CD4-positive, alpha-beta T cell treated with Interleukin-17A for 4 hours (primary cell): ENCODE measurements around the gene IMP3.

ENCODE experiments used
- DNase-seq: peaks from one replicate; pipeline ENCODE4 v3.0.0-alpha.2; 2020; ENCODE audit warnings: mixed read lengths

IMP3 gene

DNA sequence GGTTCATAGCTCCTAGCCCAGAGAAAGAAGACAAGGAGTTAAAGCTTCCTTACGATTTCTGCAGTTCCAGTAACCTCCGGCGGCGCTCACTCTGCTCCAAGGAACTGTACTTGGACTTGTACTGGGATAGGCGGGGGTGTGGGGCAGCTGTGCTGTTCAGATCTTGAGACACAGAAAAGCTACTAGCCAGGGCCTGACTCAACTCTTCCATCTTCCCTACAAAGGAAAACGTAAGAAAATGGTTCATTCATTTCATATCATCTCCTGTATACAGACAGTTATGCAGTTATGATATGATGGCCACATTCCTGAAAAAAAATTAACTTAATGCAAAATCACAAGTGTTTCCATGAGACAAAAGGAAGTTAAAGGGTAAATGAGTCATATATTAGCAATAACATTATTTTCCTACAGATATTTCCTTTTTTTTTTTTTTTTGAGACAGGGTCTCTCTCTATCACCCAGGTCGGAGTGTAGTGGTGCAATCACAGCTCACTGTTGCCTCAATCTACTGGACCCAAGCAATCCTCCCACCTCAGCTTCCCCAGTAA lies 19.1 kb downstream of the IMP3 start:
- DNase-seq: no peak

DNA sequence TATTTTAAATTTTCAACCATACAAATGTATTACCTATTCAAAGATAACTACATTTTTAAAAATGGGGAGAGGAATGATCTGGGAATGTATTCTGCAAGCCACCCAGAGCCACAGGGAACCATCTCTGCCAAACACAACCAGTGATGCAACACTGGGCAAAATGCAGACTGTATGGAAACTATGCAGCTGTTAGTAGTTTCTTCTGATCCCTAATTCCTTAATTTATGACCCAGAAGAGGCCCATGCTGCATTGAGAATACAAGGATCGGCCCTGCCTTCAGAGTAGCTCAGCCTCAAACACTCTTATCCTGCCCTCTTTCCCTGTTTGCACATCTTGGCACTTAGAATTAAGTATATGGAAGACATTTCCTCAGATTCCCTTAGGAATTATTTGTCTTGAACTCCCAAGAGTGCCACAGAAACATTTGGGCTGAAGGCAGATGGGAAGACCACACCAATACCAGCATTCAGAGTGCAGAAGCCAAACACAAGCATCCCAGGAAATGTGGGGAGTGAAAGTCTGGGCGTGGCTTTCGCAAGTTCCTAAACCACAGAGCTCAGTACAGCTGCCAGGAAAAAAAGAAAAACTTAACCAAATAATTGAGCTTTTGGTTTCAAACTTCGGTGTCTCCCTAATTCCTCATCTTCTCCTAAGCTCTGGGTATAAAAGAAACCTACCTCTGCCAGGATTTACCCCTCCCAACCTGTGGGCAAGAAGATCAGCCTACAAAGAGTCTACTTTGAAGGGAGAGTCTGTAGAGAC lies 19.8 kb downstream of the IMP3 start:
- no peak for DNase-seq

DNA sequence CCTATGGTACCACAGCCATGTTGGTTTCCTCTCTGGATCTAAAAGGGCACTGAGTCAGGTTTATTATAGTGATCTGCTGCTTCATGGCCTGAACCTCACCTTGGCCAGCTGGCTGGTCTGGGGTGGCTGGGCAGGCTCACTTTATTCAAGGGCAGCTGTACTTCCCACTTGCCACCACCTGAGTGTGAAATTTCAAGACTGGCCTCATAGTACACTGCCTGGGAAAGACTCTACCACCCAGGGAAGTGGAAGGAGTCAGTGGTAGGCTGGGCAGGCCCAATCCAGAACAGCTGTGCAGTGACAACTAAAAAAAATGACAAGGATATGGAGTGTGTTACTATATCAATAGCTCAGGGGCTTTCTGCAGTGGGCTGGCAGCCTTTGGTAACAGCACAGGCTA lies 23.3 kb downstream of the IMP3 start:
- no peak for DNase-seq

DNA sequence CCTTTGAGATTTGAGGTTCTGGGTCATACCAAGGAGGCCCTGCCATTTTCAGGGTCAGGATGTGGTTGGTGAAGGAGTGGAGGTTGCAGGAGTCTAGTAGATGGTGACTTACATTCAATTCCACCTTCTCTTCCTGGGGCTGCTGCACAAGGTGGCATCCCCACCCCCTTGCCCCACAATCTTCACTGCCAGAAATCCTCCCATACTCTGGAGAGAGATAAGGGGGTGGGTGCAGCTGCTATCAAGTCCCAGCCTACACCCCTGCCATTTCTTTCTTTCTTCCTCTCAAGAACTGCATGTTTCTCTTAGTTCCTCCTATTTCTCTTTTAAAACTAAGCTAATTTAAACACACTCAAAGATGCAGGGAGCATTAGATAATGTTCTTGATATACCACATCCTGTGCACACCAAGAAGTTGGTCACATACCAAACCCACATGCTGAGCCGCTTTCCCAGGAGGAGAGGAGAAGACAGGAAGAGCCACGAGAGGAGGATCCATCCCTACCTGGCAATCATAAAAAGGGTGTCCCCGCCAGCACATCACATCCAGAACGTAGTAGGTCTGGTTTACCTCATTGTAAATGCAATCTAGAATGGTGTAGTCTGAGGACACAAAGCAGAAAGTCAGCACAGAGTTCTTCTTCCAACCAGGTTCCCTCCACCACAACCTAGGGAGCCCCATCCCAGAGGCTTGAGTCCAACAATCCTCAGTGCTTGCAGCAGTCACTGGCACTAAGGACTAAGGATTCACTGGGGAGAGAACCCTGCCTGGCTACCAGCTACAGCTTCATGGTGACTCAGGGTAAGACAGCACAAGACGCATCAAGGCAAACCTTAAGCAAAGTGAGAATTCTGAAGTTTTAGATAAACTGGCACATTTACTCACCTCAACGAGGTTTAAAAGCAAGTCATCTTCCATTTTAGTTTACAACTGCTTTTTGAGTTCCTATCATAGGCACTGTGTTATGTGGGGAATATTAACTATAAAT lies 33.0 kb downstream of the IMP3 start:
- DNase-seq: peak; percentile 52

DNA sequence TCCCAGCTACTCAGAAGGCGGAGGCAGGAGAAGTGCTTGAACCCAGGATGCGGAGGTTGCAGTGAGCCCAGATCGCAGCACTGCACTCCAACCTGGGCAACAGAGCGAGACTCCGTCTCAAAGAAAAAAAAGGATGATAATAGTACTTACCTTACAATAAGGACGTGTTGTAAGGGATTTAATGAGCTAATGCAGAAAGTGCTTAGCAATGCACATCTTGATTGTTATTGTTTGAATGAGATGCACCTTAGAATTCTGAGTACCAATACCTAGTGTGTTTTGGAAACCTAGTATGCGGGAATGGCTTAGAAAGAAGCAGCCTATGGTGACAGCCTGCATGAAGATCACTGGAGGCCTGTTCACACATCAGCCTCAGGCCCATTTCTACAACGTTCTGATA lies 34.0 kb downstream of the IMP3 start:
- DNase-seq: no peak

DNA sequence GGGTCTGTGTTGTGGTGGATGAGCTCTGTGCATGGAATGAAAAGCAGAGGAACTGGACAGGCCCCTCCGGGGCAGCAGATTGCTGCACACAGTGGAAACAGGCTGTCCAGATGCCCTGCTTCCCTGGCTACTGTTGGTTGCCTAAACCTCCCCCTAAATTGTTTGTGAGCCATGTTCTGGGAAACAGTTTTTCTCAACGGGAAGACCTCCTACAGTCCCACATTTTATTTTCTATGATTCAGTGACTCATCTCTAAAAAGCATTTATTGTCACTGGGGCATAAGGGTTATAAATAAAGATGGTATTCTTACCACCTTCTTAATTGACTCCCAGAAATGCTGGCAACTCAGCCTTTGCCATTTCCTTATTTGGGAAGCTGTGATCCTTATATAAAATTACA lies 40.6 kb downstream of the IMP3 start:
- DNase-seq: no peak

DNA sequence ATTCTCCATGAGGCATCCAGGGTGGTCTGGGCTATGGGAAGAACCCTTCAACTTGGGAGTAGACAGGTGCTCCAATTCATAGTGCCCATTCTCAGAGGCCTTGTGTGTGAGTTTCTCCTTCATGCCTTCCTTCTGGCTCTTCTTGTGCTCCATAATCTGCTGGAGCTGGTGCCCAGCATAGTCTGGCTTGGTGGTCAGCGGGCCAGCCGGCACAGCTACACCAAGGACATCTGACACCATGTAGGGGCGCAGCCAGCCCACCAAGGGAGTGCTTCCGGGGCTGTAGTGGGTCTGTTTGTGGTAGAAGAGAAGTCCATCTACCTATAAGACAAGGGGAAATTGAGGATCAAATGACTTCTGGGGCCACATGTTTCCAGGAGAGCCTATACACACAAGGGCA lies 41.7 kb downstream of the IMP3 start:
- DNase-seq: no peak

DNA sequence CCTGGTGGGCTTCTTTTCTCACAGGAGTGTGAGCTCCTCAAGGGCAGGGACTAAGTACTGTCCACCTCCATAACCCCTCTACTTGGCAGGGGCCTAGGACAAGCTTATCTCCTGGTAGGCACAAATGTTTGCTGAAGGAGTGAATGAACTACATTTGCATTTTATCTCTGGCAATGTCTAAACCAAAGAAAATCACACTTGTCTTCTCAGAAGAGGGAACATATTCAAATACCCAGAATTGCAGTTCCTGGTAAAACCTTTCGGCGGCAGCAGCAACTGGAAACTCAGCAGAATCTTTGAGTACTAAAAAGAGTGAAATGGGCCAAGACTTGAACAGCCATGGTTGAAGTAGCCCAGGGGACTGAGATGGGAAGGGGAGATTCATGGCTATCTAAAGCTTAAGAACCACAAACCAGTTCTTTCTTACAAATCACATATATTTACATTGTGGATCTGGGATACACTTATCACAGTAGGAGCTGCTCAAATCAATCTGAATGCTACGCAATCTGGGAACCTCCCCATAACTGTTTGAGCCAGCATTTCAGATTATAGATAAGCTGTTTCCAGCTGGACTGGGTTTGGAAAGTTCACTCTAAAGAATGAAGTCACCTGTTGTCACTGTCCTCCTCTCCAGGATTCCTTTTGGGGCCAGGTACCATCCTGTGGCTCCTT lies 42.2 kb downstream of the IMP3 start:
- peak; percentile 51 for DNase-seq

DNA sequence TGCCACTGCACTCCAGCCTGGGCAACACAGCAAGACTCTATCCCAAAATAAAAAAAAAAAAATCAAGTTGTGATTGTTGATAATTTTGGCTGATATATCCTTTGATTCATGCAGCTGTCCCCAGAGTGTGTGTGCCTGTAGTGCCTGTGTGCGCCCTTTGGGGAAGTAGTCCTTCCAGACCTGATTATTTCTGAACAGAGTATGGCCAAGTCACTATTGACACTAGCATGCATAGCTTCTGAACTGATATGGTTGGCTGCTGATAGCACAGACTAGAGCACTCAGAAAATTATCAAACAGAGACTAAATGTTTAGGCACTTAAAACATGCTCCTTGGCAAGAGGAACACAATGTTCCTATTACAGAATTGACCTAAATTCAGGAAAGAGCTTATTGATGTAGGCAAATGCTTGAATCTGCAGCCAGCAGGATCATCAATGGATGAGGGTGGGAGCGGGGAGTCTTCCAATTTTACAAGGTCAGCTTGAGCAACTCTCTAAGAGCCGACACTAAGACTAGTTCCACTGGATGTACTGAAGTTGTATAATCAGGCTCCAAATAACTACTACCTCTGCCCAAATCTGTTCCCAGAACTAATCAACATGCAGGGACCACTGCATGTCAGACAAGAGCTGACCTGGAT lies 43.2 kb downstream of the IMP3 start:
- DNase-seq: no peak

DNA sequence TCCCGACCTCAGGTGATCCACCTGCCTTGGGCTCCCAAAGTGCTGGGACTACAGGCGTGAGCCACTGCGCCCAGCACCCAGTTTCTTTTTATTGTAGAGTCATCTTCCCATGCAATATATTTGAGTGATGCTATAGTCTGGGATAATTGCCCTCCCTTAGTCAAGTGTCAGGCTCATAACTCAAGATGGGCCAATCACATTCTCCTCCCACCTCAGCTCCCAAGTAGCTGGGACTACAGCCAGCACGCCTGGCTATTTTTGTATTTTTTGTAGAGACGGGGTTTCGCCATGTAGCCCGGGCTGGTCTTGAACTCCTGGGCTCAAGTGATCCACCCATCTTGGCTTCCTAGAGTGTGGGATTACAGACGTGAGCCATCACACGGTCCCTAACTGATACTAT lies 45.7 kb downstream of the IMP3 start:
- DNase-seq: no peak

DNA sequence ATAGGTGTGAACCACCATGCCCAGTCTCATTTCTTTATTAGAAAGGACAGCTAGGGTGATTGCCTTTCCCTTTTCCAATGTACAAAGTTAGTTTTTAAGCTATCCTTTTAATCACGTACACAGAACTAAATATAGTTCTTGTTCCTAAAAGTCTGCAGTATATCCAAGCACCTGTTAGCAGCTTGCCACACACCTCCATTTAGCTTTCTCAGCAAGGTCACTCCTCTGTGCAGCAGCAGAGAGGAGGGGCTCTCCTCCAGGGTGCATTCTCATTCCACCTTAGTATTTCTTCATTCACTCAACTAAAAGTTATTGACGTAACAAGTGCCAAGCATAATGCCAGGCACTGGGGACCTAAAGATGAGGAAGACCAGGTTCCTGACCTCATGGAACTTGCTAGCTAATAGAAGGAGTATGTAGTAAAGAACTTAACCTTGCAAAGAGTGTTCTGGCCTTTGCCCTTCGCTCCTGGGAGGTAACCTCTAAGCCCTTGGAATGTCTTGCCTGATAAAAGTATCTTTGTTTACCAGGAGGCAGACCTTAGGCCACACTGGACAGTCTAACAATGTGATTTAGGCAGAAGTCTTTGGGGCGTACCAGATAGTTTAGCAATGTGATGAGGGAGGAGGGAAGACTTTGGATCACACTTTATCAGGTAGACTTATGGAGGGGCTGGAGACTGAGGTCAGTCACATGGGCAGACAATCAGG lies 48.2 kb downstream of the IMP3 start:
- DNase-seq: no peak

DNA sequence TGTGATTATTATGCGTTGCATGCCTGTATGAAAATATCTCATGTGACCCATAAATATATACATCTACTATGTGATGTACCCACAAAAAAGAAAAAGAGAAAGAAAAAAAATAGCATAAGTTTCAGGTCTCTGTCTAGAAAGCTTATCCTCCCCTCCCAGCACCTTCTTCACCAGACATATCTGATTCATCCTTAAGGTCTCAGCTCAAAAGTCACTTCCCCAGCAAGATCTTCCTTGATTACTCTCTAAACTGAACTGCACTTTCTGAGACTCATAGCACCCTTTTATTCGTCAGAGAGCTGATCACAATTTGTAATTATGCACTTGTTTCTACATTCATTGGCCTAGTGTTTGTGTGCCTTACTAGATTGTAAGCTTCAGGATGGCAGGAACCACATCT lies 49.8 kb downstream of the IMP3 start:
- no peak for DNase-seq
